OCI-LY1 (cell line): Measurements from ENCODE around the gene LINGO3.

Source experiments
- H2AFZ ChIP-seq: fragments of 200-600 bp; sonication (generic), shearing (Covaris generic); 2 replicates; pipeline ENCODE4 v1.6.0; 2014; ENCODE audit warnings: antibody characterized with exemption, mild to moderate bottlenecking, low read length
- H3F3A ChIP-seq: fragments of 200-600 bp; sonication (generic), shearing (Covaris generic); 2 replicates; pipeline ENCODE4 v1.6.0; 2014; ENCODE audit warnings: mild to moderate bottlenecking, antibody characterized with exemption, low read length, moderate library complexity; ENCODE audit not compliant: insufficient read depth
- H3K27ac ChIP-seq: fragments of 200-600 bp; sonication (generic); 2 replicates; pipeline ENCODE4 v1.5.1; 2014; ENCODE audit warnings: low read length, mixed run types, mild to moderate bottlenecking, low read depth; ENCODE audit not compliant: poor library complexity, severe bottlenecking
- H3K27me3 ChIP-seq: fragments of 200-600 bp; sonication (generic); 2 replicates; pipeline ENCODE4 v1.6.0; 2014; ENCODE audit warnings: antibody characterized with exemption, mild to moderate bottlenecking, low read length, moderate library complexity; ENCODE audit not compliant: insufficient read depth
- H3K36me3 ChIP-seq: fragments of 200-600 bp; sonication (generic); 2 replicates; pipeline ENCODE4 v1.6.1; 2014; ENCODE audit warnings: mild to moderate bottlenecking, antibody characterized with exemption, low read length, moderate library complexity, mixed read lengths; ENCODE audit not compliant: insufficient read depth
- H3K4me1 ChIP-seq: fragments of 200-600 bp; sonication (generic); 2 replicates; pipeline ENCODE4 v1.5.1; 2014; ENCODE audit warnings: mild to moderate bottlenecking, low read length, moderate library complexity; ENCODE audit not compliant: insufficient read depth, severe bottlenecking
- H3K4me2 ChIP-seq: fragments of 200-600 bp; sonication (generic), shearing (Covaris generic); 2 replicates; pipeline ENCODE4 v1.6.1; 2014; ENCODE audit warnings: low read length
- H3K4me3 ChIP-seq: fragments of 200-600 bp; sonication (generic); 2 replicates; pipeline ENCODE4 v1.5.1; 2014; ENCODE audit warnings: low read length, low read depth, mild to moderate bottlenecking, mixed read lengths; ENCODE audit not compliant: poor library complexity, severe bottlenecking
- H3K79me2 ChIP-seq: fragments of 200-600 bp; shearing (Covaris generic); 2 replicates; pipeline ENCODE4 v1.6.1; 2016; ENCODE audit warnings: mixed run types, low read length, mixed read lengths; ENCODE audit not compliant: insufficient read depth
- H3K9ac ChIP-seq: fragments of 200-600 bp; sonication (generic), shearing (Covaris generic); 2 replicates; pipeline ENCODE4 v1.6.1; 2014; ENCODE audit warnings: mild to moderate bottlenecking, low read length, mixed read lengths
- H3K9me2 ChIP-seq: fragments of 200-600 bp; sonication (generic), shearing (Covaris generic); 2 replicates; pipeline ENCODE4 v1.6.1; 2014; ENCODE audit warnings: low read depth, mild to moderate bottlenecking, low read length, mixed read lengths
- H3K9me3 ChIP-seq: fragments of 200-600 bp; shearing (Covaris generic); 2 replicates; pipeline ENCODE4 v1.6.1; 2014; ENCODE audit warnings: low read length, mixed read lengths
- H4K20me1 ChIP-seq: fragments of 200-600 bp; sonication (generic), shearing (Covaris generic); 2 replicates; pipeline ENCODE4 v1.6.0; 2016; ENCODE audit warnings: mild to moderate bottlenecking, low read length; ENCODE audit not compliant: insufficient read depth
- CTCF ChIP-seq: fragments of 200-600 bp; sonication (generic), shearing (Covaris generic); IDR thresholded peaks from 2 replicates; pipeline ENCODE4 v1.5.1; 2017; ENCODE audit warnings: mild to moderate bottlenecking, antibody characterized with exemption, low read length, moderate library complexity, mixed read lengths
- EZH2 ChIP-seq: fragments of 200-600 bp; sonication (generic), shearing (Covaris generic); IDR thresholded peaks from 2 replicates; pipeline ENCODE4 v1.8.0; 2017; ENCODE audit warnings: borderline replicate concordance, mixed run types, mild to moderate bottlenecking, antibody characterized with exemption, low read length, moderate library complexity, mixed read lengths

The LINGO3 gene

GRCh38 chr19:2305452-2306280, 2.3 kb downstream of the LINGO3 start:
- no peak overlapping the region for H3K27ac ChIP-seq

GRCh38 chr19:2303211-2303798, 4.6 kb downstream of the LINGO3 start:
- no peaks in the 10 kb centered on the region for H3K9me3 ChIP-seq
- H3K27me3 ChIP-seq = peaks cover 9% of the 10 kb centered on the region; the same call in 1 of the 2 replicates
- H3K36me3 ChIP-seq = no peaks in the 10 kb centered on the region
- H3K4me1 ChIP-seq = peaks cover 8% of the 10 kb centered on the region
- no peak overlapping the region for H3K4me2 ChIP-seq
- no peak overlapping the region for H3K9ac ChIP-seq
- H4K20me1 ChIP-seq = no peaks in the 10 kb centered on the region
- no peak overlapping the region for H3K4me3 ChIP-seq
- no peaks in the 10 kb centered on the region for H3F3A ChIP-seq
- no peak for TF ChIP-seq EZH2
- no peak for TF ChIP-seq CTCF
- H3K27ac ChIP-seq = no peak overlapping the region
- H3K9me2 ChIP-seq = no peaks in the 10 kb centered on the region
- no peaks in the 10 kb centered on the region for H3K79me2 ChIP-seq
- no peak overlapping the region for H2AFZ ChIP-seq

More at GRCh38 chr19:2305452-2306280, 2.3 kb downstream of the LINGO3 start:
- Histone ChIP-seq H3K9ac (no peak overlapping the region), H3K4me2 (no peak overlapping the region), H3K9me3 (no peaks in the 10 kb centered on the region), H3F3A (no peaks in the 10 kb centered on the region), H3K4me3 (no peak overlapping the region), H3K9me2 (no peaks in the 10 kb centered on the region), H2AFZ (no peak overlapping the region), H3K36me3 (no peaks in the 10 kb centered on the region), H3K79me2 (no peaks in the 10 kb centered on the region), H3K27me3 (peaks cover 14% of the 10 kb centered on the region; the same call in 1 of the 2 replicates), H4K20me1 (no peaks in the 10 kb centered on the region), H3K4me1 (peaks cover 8% of the 10 kb centered on the region)
- TF ChIP-seq EZH2 (no peak), CTCF (no peak)

GRCh38 chr19:2302319-2303210, 5.4 kb downstream of the LINGO3 start:
- no peaks in the 10 kb centered on the region for H3F3A ChIP-seq
- no peaks in the 10 kb centered on the region for H4K20me1 ChIP-seq
- H3K4me1 ChIP-seq = peaks cover 8% of the 10 kb centered on the region
- no peak overlapping the region for H3K27ac ChIP-seq
- no peaks in the 10 kb centered on the region for H3K9me2 ChIP-seq
- H2AFZ ChIP-seq = no peak overlapping the region
- no peak overlapping the region for H3K4me2 ChIP-seq
- H3K79me2 ChIP-seq = no peaks in the 10 kb centered on the region
- no peak for TF ChIP-seq CTCF
- no peak for TF ChIP-seq EZH2
- H3K9me3 ChIP-seq = no peaks in the 10 kb centered on the region
- H3K4me3 ChIP-seq = no peak overlapping the region
- peaks cover 9% of the 10 kb centered on the region; the same call in 1 of the 2 replicates for H3K27me3 ChIP-seq
- H3K9ac ChIP-seq = no peak overlapping the region
- no peaks in the 10 kb centered on the region for H3K36me3 ChIP-seq
